NOMO-1 treated with DMSO at 0.1 percent for 48 hours (cell line): Measurements from ENCODE around the gene SLC43A2.
"Not testable (repeated sequence)": the region's sequence is repeated elsewhere in the genome, so short reads cannot be mapped to it uniquely, and the experiment has no call there.

ENCODE experiments used
- DNase-seq: peaks from one replicate; lab custom pipeline; 2025; ENCODE audit not compliant: unreplicated experiment; lab: John Stamatoyannopoulos, UW

Gene SLC43A2

DNA sequence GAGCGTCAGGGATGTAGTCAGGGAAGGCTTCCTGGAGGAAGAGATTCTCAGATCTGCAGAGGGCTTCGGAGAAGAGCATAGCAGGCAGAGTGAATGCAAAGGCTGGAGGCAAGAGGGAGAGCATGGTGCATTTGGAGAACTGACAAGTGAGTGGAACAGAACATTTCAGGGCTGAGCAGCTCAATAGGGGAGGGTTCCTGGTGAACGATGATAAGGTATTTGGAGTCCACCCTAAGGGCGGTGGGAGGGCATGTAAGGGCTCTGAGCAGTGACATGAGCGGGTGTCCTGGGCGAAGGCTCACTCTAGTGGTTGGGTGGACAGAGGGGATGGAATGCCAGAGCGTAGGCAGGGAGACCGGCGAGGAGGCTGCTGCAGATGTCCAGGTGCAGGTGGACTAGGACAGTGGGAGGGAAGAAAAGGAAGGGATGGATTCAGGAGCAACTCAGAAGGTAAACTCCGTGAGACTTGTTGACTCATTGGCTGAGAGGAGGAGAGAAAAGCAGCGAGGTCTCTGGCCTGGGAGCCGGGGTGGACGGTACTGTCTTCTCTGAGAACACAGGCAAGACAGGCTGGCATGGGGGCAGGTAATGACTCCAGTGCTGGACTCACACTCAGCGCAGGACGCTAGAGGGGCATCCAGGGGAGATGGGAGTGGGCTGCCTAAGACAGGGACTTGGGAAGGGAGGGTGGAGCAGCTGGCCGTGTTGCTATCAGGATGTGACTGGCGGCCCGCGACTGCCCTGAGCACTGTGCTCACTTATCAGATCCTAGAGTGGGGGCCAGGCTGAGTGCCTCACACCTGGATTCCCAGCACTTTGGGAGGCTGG lies 64.6 kb downstream of the SLC43A2 start:
- DNase-seq = no peak

DNA sequence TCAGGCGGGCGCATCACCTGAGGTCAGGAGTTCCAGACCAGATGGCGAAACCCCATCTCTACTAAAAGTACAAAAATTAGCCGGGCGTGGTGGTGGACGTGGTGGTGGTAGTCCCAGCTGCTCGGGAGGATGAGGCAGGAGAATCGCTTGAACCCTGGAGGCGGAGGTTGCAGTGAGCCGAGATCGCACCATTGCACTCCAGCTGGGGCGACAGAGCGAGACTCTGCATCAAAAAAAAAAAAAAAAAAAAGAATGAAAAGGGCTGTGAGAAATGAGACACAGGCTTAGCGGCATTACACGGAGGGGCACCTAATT lies 65.2 kb downstream of the SLC43A2 start:
- DNase-seq = not testable (repeated sequence)

GRCh38 chr17:1562176-1562643 lies 66.4 kb downstream of the SLC43A2 start:
- no peak for DNase-seq

GRCh38 chr17:1561420-1562175 lies 67.0 kb downstream of the SLC43A2 start:
- DNase-seq = peak; percentile 7

GRCh38 chr17:1560858-1561355 lies 67.7 kb downstream of the SLC43A2 start:
- no peak for DNase-seq

- no peak for DNase-seq
Observed at GRCh38 chr17:1560101-1560857, 68.4 kb downstream of the SLC43A2 start.

GRCh38 chr17:1559047-1560043 lies 69.3 kb downstream of the SLC43A2 start:
- DNase-seq = no peak

- DNase-seq = no peak
Observed at GRCh38 chr17:1558401-1558800, 70.2 kb downstream of the SLC43A2 start.

DNA sequence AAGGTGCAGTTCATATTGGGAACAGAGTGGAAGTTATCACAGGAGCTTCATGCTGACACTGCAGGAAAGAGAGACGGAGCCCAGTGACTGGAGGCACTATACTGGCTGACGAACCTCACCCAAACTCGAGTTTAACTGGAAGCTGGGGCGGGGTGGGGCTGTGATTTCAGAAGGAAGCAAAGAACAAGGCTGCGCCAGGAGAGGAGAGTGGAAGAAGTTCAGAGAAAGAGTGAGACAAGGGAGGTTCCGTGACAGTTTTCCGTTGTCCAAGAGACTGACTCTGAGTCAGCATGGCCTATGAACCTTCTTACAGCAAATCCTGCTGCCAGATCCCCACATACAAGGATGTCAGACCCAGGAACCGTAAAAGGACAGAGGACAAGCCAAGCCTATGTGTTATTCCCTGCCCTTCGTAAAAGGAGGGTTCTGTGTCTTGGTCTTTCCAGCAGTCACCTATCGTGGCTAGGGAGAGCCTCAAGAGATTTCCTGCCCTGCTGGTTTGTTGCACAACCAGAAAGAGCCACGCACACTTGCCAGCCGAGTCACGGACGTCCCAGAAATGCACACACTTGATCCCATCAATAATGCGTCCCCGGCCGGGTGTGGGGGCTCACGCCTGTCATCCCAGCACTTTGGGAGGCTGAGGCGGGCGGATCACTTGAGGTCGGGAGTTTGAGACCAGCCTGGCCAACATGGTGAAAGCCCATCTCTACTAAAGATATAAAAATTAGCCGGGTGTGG lies 71.1 kb downstream of the SLC43A2 start:
- no peak for DNase-seq

DNA sequence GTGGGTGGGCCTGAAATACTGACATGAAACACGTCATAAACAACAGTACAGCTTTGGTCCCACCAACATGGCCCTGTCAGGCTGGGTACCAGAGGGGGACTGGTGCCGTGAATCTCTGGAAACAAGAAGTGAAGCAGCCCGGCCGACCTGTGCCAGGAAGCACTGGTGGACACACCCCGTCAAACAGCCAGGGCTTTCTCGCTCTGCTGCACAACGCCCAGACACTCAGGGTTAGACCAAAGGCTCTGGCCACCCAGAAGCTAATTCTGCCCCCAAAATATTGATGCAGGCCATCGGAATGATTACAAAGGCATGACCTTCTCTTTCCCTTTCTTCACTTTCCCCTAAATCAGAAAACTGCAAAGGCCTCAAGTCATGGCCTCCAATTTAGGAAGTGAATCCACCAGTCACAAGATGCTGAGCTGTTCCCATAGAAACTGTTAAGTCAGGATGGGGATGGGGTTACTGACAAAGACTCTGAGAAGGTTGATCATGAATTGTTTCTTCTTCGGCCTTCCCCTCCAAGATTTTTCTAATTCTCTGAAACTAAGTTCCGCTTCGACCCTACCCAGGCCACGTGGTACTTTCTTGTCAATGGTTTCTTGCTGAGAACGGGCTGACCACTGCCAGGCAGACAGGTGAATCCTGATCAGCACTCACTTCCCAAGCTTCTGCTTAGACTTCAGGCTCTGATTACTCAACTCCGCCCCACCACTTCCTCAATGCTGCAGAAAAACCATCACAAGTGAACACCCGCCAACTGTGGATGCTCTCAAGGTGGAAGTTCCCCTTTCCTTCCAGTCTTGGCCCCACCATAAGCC lies 72.8 kb downstream of the SLC43A2 start:
- peak; percentile 92 for DNase-seq

GRCh38 chr17:1554751-1555540 lies 73.7 kb downstream of the SLC43A2 start:
- no peak for DNase-seq

DNA sequence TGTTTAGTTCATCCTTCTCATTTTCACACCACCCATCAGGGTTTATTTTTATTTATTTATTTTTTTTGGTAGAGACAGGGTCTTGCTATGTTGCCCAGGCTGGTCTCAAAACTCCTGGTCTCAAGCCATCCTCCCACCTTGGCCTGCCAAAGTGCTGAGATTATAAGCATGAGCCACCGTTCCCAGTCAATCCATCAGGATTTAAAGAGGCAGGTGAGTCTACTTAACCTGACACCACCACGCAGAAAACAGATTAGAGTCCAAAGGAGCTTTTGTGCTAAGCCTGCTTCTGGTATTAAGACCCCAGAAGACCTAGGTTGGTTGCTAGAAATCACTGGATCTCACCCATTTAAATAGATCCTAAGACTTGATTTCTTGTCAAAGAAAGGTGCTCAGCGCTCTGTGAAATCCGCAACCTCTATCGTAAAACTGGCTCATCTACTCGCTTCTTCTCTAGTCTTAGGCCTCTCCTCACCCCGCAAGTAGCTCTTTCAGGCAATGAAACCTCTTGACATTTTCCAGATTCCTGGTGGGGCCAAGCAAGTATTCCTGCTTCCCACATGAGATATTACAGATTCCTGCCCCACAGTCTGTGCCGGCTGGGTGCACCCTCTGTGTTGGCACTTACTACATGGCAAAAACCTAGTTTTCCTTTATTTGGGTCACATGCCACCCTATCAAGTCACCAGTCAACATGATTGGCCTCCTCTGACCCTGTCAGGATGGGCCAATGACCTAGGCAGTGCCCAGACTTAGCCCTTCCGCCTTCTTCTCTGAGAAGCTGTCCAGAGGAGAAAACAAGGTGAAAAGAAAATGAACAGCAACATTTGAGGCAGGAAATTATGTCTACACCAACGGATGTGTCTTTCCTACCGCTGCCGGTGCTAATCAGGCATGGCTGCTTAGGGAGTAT lies 75.0 kb downstream of the SLC43A2 start:
- no peak for DNase-seq

DNA sequence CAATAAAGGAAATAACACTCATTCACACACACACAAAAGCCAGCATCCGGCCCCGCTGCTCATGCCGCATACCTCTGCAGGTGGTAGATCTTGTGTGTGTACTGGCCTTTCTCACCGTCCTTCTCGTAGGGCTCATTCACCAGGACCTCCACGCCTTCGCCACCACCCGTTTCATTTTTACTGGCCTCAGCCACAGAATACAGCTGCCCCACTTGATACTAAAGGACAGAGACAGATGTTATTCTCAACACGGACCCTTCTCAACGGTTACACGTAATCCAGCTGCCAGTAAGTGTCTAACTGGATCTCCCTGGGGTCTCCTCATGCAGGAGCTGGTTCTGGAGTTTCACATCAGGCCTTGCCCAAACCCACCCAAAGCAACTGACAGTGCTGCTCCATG lies 75.7 kb downstream of the SLC43A2 start:
- no peak for DNase-seq

DNA sequence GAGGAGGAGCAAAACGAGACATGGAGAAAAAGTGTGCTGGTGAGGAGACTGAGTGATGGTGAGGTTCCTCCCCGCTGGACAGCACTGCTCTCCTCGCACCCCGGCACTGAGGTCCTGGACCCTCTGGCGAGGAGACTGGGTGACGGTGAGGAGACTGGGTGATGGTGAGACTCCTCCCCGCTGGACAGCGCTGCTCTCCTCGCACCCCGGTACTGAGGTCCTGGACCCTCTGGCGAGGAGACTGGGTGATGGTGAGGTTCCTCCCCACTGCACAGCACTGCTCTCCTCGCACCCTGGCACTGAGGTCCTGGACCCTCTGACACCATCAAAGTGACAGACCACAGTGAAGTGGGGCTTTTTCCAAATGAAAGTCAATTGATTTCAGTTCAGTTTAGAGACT lies 76.9 kb downstream of the SLC43A2 start:
- no peak for DNase-seq

DNA sequence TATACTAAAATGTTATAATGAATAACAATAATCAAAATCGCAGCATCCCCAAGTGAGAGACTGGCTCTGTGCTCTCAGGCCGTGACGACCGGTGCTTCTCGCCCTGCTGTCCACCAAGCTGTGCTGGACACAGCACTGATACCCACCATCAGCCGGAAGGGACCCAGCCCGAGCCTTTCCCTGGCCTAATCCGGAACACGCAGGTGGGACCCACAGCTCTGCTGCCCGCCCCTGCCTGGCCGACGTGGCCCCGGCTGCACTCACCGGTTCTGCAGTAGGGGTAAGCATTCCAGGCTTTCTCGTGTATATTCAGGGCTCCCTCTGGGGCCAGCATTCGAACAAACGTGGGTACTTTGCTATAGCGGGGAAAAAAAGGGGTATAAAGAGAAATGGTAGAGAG lies 80.6 kb downstream of the SLC43A2 start:
- no peak for DNase-seq

DNA sequence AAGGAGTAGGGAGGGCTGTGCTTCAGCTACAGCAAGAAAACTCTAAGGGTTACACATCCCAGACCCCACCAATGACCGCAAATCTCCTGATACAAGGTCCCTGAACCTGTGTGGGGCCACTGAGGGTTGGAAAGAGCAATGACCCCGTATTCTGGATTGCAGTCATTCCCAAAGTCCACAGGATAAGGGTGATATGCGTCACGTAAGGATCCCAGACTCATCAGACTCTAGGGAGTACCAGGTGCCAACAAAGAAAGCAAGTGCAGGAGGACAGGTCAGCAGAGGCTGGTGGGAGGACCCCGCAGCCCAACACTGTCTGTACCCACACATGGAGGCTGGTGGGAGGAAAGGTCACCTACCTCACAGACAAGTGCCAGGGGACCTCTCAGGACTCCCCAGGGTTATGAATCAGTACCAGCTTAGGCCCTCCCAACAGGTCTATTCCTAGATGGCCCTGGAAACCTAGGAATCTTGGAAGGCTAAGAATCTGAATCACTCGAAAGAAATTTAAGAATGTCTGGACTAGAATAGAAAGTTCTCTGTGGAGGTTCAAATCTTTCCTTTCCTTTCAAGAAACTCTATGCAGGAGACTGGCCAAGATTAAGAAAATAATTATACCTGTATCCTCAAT lies 82.2 kb downstream of the SLC43A2 start:
- DNase-seq = no peak
